HepG2 (cell line): ENCODE measurements around the gene ZNF101. TPM values are rescaled to one million over a fixed set of nuclear protein-coding genes. Genes with fewer than 3 reads are reported as not detected.

Experiments
- ATAC-seq: fragments of 200-7000 bp; cut with Tn5 transposase; 3 replicates; pipeline ENCODE4 v1.9.1; 2020; ENCODE audit warnings: mild to moderate bottlenecking, moderate library complexity
- BruUV-seq: library from RNA; stranded (reverse); fragments of 400-500 nt; replicated peaks from 2 replicates; lab custom pipeline; 2021; lab: Mats Ljungman, UMichigan
- CTCF ChIA-PET: fragments of 300-600 bp; formaldehyde crosslinking; extraction: SDS; loops from one replicate; lab custom pipeline; 2021; ENCODE audit warnings: low total read pairs, inconsistent platforms, low intra/inter-chr PET ratio; lab: Yijun Ruan, JAX
- POLR2A ChIA-PET: fragments of 350-600 bp; sonication (Branson Sonifier 250); formaldehyde crosslinking; loops from one replicate; lab custom pipeline; 2020; ENCODE audit warnings: antibody characterized with exemption, inconsistent platforms; lab: Yijun Ruan, JAX
- DNase-seq: peaks from one replicate; pipeline ENCODE4 v3.0.0-alpha.2; 2015; ENCODE audit warnings: low spot score
- FAIRE-seq: peaks from 3 replicates; lab custom pipeline; 2011; peaks lifted over from hg19 to GRCh38; lab: Jason Lieb, UNC
- H2AFZ ChIP-seq: one replicate; pipeline ENCODE4 v1.6.1; 2011; ENCODE audit warnings: low read length, inconsistent platforms
- H3K27ac ChIP-seq: fragments of 300-600 bp; 3 replicates; pipeline ENCODE4 v1.8.0; 2011; ENCODE audit warnings: mixed run types, mild to moderate bottlenecking, mixed read lengths, low read length, inconsistent platforms; ENCODE audit not compliant: insufficient read depth; ENCODE audit errors: extremely low read length
- H3K27me3 ChIP-seq, 2 experiments: fragments of 200-600 bp in 1 of 2; 2 replicates in 1 of 2; 3 replicates in 1 of 2; pipeline versions ENCODE4 v1.6.0 to v1.8.0; 2011; ENCODE audit warnings: low read length in 2 of 2, mild to moderate bottlenecking in 2 of 2, moderate library complexity in 2 of 2, inconsistent platforms in 1 of 2; ENCODE audit not compliant: insufficient read depth in 2 of 2, control insufficient read depth in 1 of 2
- H3K36me3 ChIP-seq, 2 experiments: fragments of 200-600 bp in 1 of 2; replicated peaks in 1 of 2; 2 replicates in 1 of 2; 3 replicates in 1 of 2; pipeline versions ENCODE4 v1.5.1 to v1.8.0; 2011; ENCODE audit warnings: low read length in 2 of 2, inconsistent platforms in 1 of 2; ENCODE audit not compliant: insufficient read depth in 2 of 2, control insufficient read depth in 1 of 2
- H3K4me1 ChIP-seq: 2 replicates; pipeline ENCODE4 v1.5.1; 2012; ENCODE audit warnings: low read length, inconsistent platforms; ENCODE audit not compliant: insufficient read depth
- H3K4me2 ChIP-seq: 2 replicates; pipeline ENCODE4 v1.6.0; 2011; ENCODE audit warnings: low read depth, low read length, inconsistent platforms
- H3K4me3 ChIP-seq, 3 experiments: fragments of 200-600 bp in 1 of 3; sonication (generic), shearing (Covaris generic) in 1 of 3; replicated peaks in 1 of 3; 2 replicates each; pipeline ENCODE4 v1.5.1; 2011 to 2016; ENCODE audit warnings: low read length in 3 of 3, inconsistent platforms in 2 of 3, low read depth in 2 of 3, mild to moderate bottlenecking in 2 of 3, control low read depth in 1 of 3, mixed read lengths in 1 of 3; ENCODE audit not compliant: insufficient read depth in 1 of 3
- H3K79me2 ChIP-seq: one replicate; pipeline ENCODE4 v1.6.1; 2011; ENCODE audit warnings: low read length, inconsistent platforms; ENCODE audit not compliant: insufficient read depth
- H3K9ac ChIP-seq: 2 replicates; pipeline ENCODE4 v1.6.0; 2011; ENCODE audit warnings: mild to moderate bottlenecking, low read depth, low read length, inconsistent platforms; ENCODE audit not compliant: insufficient read depth
- H3K9me3 ChIP-seq: 2 replicates; pipeline ENCODE4 v1.5.1; 2012; ENCODE audit warnings: mild to moderate bottlenecking, low read length
- H4K20me1 ChIP-seq: 2 replicates; pipeline ENCODE4 v1.6.0; 2011; ENCODE audit warnings: inconsistent platforms, mild to moderate bottlenecking, low read length, moderate library complexity; ENCODE audit not compliant: insufficient read depth
- AGO2 ChIP-seq: fragments of 200-400 bp; formaldehyde crosslinking; optimal IDR thresholded peaks from 2 replicates; pipeline ENCODE3; 2017; ENCODE audit warnings: mild to moderate bottlenecking, low read depth, low read length, moderate library complexity
- CREB1 ChIP-seq, 2 experiments: fragments of 450-650 bp in 1 of 2; IDR thresholded peaks; 2 replicates each; pipeline ENCODE4 v1.6.1; 2016 to 2017; ENCODE audit warnings: control low read depth in 1 of 2, mild to moderate bottlenecking in 1 of 2, missing compliant biosample characterization in 1 of 2, missing genetic modification characterization in 1 of 2
- KDM4B ChIP-seq: sonication (generic); formaldehyde crosslinking; IDR thresholded peaks from 2 replicates; pipeline ENCODE4 v1.4.0; 2020; ENCODE audit warnings: missing genetic modification reagents
- NR2F6 ChIP-seq, 2 experiments: IDR thresholded peaks; 2 replicates each; pipeline ENCODE4 v1.6.1; 2016; ENCODE audit warnings: antibody characterized with exemption in 1 of 2, mild to moderate bottlenecking in 1 of 2
- POLR2A ChIP-seq, 2 experiments: IDR thresholded peaks; 2 replicates each; pipeline ENCODE4 v1.6.1; 2011; ENCODE audit warnings: low read depth in 2 of 2, low read length in 2 of 2, mild to moderate bottlenecking in 1 of 2, moderate library complexity in 1 of 2; ENCODE audit not compliant: insufficient read depth in 1 of 2
- ZBTB38 ChIP-seq: sonication (generic); formaldehyde crosslinking; IDR thresholded peaks from 2 replicates; pipeline ENCODE4 v1.5.1; 2020; ENCODE audit warnings: mild to moderate bottlenecking, missing genetic modification reagents
- ZNF296 ChIP-seq: sonication (generic); formaldehyde crosslinking; conservative IDR thresholded peaks from 2 replicates; pipeline ENCODE4 v1.5.0; 2020; ENCODE audit warnings: mild to moderate bottlenecking, missing genetic modification reagents
- ZNF639 ChIP-seq: conservative IDR thresholded peaks from 2 replicates; pipeline ENCODE4 v1.6.1; 2018; ENCODE audit warnings: missing genetic modification reagents
- WGBS: methylation state at CpG from one replicate; pipeline ENCODE4 v1.1.6; 2017; ENCODE audit warnings: low lambda C conversion rate; 5-methylcytosine and 5-hydroxymethylcytosine counted together
- in situ Hi-C: cut with HindIII; loops from 2 replicates; pipeline ENCODE4 v1.10.0; 2017; ENCODE audit warnings: low pct_unique_long_range_greater_than_20kb; ENCODE audit not compliant: extremely low pct_ligation_motif_present
- intact Hi-C: fragments of 100-400 bp; cut with micrococcal nuclease; formaldehyde crosslinking; loops from one replicate; pipeline ENCODE4 v1.10.0; 2022; ENCODE audit not compliant: unreplicated experiment
- polyA plus RNA-seq, 8 experiments: library from polyadenylated mRNA; depleted of rRNA in 3 of 8; stranded (reverse) in 7 of 8; unstranded in 1 of 8; fragments of >200 nt; fragmentation: Illumina TruSeq in 4 of 8; extraction: Trizol in 4 of 8; gene quantifications; 2 replicates each; pipeline versions ENCODE4 v1.2.1 to v1.2.3, GENCODE V29; 2011 to 2016; ENCODE audit warnings: low read depth in 4 of 8, missing spikeins in 1 of 8, mixed read lengths in 1 of 8; ENCODE audit not compliant: insufficient read depth in 1 of 8
- total RNA-seq, 5 experiments: library from RNA; depleted of rRNA; stranded (reverse); fragments of >200 nt; fragmentation: Illumina TruSeq; extraction: Trizol; gene quantifications; 2 replicates each; pipeline ENCODE4 v1.2.3, GENCODE V29; 2016; ENCODE audit warnings: low read depth in 1 of 5

The ZNF101 gene
- total and polyA plus RNA-seq, 2 of the 13 experiments (the other 11 are each of a cell fraction or from before 2014, with no cell fraction given) = 12.9 to 28.9 TPM

GRCh38 chr19:19661141-19661674 lies 7.4 kb upstream of the ZNF101 start:
- ATAC-seq (no peak), DNase-seq (no peak), FAIRE-seq (no peak)
- intact Hi-C loops (no loop called here), in situ Hi-C loops (no loop called here)
- peak; percentile 32 for TF ChIP-seq AGO2
- TF ChIP-seq KDM4B (CRISPR knock-in tag) = no peak
- TF ChIP-seq NR2F6 (IDR thresholded peaks at IDR 0.05) = no peak
- TF ChIP-seq NR2F6 (CRISPR knock-in tag; IDR thresholded peaks at IDR 0.05) = no peak
- no peak for TF ChIP-seq ZNF639 (CRISPR knock-in tag)
- H4K20me1 ChIP-seq = peaks cover 20% of the 10 kb centered on the region
- ChIA-PET CTCF (no interaction called here), POLR2A (interaction anchor here (1.4 to 1.6 kb wide), 2 partner anchors 11 to 115 kb away, joined by 4 to 5 read pairs; no protein-coding TSS in a partner anchor)
- H3K27ac ChIP-seq = no peak overlapping the region
- H3K27me3 ChIP-seq = no peaks in the 10 kb centered on the region; a peak in 1 of 5 replicates
- H3K9me3 ChIP-seq = no peaks in the 10 kb centered on the region
- H3K4me2 ChIP-seq = peak overlapping the region; percentile 92
- no TSS peak for BruUV-seq
- no peak overlapping the region for H2AFZ ChIP-seq
- peaks cover 37% of the 10 kb centered on the region for H3K4me1 ChIP-seq
- peaks cover 27 to 35% of the 10 kb centered on the region in 2 experiments; a peak in 4 of 5 replicates for H3K36me3 ChIP-seq
- H3K4me3 ChIP-seq = peak overlapping the region in 1 of 3 experiments; percentile 99; a peak in 2 of 6 replicates
- peak overlapping the region; percentile 28; the same call in 1 of the 2 replicates for H3K9ac ChIP-seq
- WGBS = 99% methylated on average over 10 of the region's 10 CpGs
- peaks cover 32% of the 10 kb centered on the region for H3K79me2 ChIP-seq

- Histone ChIP-seq H4K20me1 (peaks cover 20% of the 10 kb centered on the region), H3K27ac (peak overlapping the region; percentile 97), H3K4me2 (peak overlapping the region; percentile 92), H3K9me3 (no peaks in the 10 kb centered on the region), H3K9ac (peak overlapping the region; percentile 92), H3K27me3 (no peaks in the 10 kb centered on the region; a peak in 1 of 5 replicates), H2AFZ (no peak overlapping the region), H3K4me3 (peak overlapping the region; percentile 11 to 99 (median 79); a peak in 4 of 6 replicates), H3K79me2 (peaks cover 32% of the 10 kb centered on the region), H3K4me1 (peaks cover 42% of the 10 kb centered on the region), H3K36me3 (peaks cover 24 to 29% of the 10 kb centered on the region in 2 experiments; a peak in 4 of 5 replicates)
- WGBS = 88% methylated on average over 18 of the region's 18 CpGs
- no peak for FAIRE-seq
- BruUV-seq = no TSS peak
- TF ChIP-seq ZBTB38 (CRISPR knock-in tag) (0 out of 2 replicates have a peak, but pooled peaks have one; percentile 24), POLR2A (IDR thresholded peaks at IDR 0.05; ENCODE audit: insufficient read depth in 1 of 2, low read depth in 2 of 2, low read length in 2 of 2) (0 out of 4 replicates have a peak, but pooled peaks of 1 of the 2 experiments have one; percentile 32), ZNF296 (no peak), CREB1 (IDR thresholded peaks at IDR 0.05) (0 out of 2 replicates have a peak, but pooled peaks have one; percentile 38), CREB1 (CRISPR knock-in tag; IDR thresholded peaks at IDR 0.05) (no peak)
- ChIA-PET POLR2A (interaction anchor here (1.0 to 1.6 kb wide), 2 partner anchors 114 to 204 kb away, joined by 3 to 5 read pairs; partner anchors contain the start of gene ZNF253), CTCF (no interaction called here)
- peak; percentile 66 for DNase-seq
- peak; percentile 12 for ATAC-seq
- intact Hi-C loops (loop anchor here (2.0 kb wide), 1 partner anchor 205 kb away; no protein-coding TSS in a partner anchor), in situ Hi-C loops (no loop called here)
These were observed 6.9 kb upstream of the ZNF101 start for GRCh38 chr19:19661675-19662251.
